ENCODE results near the gene CHMP6.

The CHMP6 gene

DNA sequence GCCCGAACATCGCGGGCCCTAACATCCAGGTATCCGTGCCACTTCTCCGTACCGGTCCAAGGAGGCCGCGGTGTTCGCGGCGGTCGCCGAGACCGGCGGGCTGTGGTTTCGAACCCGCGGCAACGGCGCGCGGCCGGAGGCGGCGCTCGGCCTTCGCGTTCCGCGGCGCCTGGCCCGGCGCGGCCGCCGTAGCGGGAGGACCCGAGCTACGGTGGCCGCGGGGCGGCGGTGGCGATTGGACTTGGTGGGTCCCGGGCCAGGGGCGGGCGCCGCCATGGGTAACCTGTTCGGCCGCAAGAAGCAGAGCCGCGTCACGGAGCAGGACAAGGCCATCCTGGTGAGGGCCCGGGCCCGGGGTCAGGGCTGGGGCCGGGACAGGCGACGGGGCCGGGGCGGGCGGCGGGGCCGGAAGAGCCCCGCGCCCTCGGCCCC, at the start of gene CHMP6:
CHMP6 (plus strand) TSS at position 197 of the 432 bp plus-strand sequence; CDS start at position 275, 78 bp downstream.
- peak; percentile 53 for DNase-seq (ENCODE audit: low spot score)

DNA sequence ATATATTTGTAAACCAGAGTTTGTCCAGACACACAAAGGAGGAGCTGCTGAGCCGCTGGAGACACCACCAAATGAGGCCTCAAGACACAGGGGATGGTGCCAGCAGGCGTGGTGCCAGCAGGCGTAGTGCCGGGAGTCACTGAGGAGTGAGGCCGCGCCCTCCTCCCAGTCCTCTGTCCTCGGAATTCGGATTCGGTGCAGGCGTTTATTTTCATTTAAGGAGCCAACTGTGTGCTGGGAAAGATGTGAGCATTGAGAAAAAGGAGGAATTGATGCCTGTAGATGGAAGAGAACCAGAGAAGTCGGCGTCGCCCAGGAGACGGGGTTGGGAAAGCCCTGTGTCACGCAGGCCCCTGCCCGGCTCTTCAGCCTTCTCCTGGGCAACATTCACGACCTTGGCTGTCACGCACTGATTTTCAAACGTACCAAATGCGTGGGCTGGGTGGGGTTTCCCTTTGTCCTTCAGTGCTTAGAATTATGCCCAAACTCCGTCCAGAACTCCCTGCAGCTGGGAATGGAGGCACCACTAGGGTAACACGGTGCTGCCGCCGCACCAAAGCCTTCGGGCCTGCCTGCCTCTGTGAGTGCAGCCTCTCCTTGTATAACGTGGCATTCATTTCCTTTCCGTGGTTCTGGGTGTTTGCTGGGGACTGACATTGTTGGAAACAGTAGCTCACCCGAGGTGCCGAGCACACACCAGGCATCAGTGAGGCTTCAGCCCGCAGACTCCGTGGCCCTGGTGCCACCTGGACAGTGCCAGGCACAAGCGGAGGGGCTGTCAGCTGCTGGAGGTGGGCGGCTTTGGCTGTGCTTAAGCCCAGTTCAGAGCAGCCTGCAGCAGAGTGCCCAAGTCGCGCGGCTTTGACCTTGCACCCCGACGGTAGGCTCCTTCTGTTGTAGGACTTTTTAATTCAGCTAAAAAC, 49.0 kb upstream of the CHMP6 start:
- peak; percentile 85 for DNase-seq (ENCODE audit: low spot score)

DNA sequence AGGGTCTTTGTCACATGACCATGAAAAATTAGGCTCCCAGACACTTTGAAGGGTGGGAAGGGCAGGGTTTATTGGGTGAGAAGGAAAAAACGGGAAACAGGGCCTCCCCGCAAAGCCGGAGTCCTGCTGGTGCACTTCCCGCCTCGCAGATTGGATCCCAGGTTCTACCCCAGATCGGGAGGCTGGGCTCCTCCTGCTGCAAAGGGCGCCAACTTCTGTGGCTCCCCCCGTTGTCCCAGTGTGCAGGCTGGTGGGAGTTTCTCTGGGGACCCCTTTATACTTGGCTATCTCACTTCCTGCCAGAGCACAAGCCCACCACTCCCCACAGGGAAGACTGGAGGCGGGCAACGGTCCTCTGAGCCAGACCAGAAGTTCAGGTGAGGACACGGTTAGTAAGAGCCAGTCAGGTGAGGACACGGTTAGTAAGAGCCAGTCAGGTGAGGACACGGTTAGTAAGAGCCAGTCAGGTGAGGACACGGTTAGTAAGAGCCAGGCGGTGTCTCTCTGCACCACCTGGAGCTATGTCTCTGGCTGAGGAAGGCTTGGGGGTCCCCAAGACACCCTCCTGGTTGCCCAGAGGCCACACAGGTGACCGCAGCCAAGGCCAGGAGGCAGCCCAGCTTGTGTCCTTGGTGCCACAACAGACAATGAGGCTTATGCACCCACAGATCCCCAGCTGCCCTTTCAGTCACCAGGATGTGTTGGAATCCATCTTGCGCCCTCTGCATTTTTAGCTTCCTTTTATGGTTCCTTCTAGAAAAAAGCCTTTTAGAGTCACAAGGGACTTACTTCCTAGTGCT, 48.1 kb upstream of the CHMP6 start:
- no peak for DNase-seq (ENCODE audit: low spot score)

DNA sequence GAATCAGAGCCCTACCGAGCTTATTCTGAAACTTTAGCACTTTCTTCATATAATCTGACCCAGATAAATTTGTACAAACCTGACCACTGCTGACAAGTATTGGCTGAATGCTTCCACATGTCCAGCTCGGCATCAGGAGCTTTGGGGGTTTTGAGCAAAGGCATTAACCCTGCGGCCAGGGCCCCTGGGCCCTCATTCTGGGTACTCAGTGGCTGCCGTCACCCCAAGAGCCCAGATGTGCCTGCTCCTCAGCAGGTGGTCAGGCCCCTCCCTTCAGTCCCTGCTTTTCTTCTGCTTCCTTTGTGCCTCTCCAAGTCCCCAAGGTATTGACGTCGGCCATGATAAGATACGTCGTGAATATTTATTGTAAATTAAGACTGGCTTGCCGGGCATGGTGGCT, 47.3 kb upstream of the CHMP6 start:
- no peak for DNase-seq (ENCODE audit: low spot score)

DNA sequence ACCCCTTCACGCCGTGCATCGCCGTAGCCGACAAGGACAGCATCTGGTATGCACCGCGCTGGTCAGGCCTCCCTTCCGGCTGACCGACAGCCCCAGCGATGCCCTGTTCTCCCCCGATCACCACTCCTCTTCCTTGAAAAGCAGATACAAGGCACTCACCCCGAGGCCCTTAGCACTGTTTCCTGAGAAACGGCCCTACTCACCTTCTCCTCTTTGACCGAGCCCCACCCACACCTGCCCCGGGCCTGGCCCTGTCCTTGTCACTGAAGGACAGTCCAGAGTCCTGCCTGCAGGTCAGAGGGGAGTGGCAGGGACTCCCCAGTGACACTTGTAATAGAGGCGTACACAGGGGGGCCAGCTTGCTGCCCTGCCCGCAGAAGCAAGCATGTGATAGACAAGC, 45.9 kb upstream of the CHMP6 start:
- no peak for DNase-seq (ENCODE audit: low spot score)

DNA sequence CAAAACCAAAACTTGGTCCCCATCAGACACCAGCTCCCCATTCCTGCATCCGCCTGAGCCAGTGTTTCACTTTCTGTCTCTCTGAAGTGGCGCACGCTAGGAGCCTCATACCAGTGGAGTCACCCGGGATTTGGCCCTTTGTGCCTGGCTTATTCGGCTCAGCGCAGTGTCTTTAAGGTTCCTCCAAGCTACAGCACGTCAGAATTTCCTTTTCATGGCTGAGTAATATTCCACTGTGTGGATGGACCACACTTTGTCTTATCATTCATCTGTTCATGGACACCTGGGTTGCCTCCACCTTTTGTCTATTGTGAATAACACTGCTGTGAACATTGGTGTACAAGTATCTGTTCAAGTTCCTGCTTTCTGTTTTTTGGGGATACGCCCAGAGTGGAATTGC, 45.2 kb upstream of the CHMP6 start:
- no peak for DNase-seq (ENCODE audit: low spot score)

DNA sequence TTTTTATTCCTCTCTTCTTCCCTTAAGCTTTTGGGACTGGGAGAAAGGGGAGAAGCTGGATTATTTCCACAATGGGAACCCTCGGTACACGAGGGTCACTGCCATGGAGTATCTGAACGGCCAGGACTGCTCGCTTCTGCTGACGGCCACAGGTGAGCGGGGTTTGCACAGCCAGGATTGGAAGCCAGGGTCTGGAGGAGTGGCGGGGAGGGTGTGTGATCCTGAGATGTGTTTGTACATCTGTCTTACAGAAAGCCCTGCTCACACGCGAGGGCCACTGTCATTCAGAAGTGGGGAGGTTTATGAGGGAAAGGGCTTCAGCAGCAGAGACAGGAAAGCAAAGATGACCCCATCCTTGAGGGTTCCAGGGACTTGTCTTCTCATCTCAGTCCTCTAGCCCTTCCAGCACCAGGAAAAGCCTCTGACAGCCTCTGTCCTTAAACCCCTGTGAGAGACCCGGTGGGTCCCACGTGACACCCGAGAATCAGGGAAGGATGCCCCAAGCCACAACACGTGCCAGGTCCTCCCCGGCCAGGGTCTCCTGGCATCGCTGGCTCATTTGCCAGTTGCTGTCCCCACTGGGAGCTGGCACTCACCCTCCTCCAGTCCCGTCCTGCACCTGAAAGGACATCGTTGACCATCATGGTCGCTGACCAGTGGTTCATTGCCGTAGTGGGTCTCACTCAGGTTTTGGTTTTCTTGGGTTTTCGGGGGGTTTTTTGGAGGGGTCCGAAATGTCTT, 44.3 kb upstream of the CHMP6 start:
- no peak for DNase-seq (ENCODE audit: low spot score)

DNA sequence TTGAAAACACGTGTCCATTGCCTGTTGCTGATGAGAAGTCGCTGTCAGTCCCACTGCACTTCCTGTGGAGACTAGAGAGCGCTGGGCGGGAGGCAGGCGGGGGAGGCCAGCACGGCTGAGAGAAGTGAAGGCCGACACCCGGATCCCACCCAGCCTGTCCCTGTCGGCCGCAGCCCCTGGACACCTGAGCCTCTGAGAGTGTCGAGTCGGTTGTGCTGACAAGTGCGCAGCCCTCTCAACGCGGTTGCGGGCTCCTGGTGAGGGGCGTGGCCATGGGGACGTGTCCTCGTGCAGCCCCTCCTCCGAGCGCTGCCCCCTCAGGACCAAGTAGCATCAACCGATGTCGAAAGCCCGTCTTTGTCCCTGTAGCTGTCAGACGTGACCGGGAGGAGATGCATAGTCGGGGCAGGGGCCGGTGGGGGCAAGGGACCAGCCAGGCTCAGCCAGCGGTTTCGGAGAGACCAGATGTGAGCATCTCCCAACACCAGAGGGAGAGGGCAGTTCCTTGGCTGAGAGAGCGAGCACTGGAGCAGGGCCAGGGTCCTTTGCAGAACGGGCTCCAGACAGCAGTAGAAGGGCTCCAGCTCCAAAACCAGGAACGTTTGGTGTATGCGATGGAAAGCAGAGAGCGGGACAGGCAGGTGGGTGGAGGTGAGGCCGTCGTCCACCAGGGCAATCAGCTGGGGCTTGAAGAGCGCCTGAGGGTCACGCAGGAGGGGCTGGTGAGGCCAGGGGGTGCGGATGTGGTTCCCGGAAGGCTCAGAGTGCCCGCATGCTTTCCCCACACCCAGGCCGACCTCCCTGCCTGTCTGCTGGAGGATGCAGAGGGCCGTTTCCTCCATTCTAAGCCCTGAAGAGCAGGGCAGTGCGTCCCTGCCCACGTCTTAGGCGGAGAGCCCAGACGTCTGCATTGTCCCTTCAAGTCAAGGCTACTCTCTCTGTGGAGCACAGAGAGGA, 43.3 kb upstream of the CHMP6 start:
- DNase-seq (ENCODE audit: low spot score) = no peak

DNA sequence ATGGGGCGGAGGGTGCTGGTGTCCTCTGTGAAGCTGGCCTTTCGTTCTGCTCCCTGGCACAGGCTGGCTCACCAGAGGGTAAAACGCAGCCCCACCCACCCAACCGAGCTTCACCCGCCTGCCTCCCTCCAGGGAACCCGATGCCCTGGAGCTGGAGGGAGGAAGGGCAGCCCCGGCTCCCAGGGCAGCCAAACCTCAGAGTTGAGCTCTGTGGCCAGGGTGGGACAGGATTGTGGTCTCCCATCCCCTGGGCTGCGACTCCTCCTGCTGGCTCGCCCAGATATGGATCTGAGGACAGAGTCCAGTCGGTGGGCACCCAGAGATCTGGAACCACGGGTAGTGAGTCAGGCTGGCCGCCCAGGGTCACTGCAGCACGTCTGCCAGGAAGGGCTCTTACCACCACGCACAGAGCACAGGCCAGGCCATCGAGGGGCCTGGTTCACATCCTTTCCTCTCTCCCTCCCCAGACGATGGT, 42.6 kb upstream of the CHMP6 start:
- no peak for DNase-seq (ENCODE audit: low spot score)

DNA sequence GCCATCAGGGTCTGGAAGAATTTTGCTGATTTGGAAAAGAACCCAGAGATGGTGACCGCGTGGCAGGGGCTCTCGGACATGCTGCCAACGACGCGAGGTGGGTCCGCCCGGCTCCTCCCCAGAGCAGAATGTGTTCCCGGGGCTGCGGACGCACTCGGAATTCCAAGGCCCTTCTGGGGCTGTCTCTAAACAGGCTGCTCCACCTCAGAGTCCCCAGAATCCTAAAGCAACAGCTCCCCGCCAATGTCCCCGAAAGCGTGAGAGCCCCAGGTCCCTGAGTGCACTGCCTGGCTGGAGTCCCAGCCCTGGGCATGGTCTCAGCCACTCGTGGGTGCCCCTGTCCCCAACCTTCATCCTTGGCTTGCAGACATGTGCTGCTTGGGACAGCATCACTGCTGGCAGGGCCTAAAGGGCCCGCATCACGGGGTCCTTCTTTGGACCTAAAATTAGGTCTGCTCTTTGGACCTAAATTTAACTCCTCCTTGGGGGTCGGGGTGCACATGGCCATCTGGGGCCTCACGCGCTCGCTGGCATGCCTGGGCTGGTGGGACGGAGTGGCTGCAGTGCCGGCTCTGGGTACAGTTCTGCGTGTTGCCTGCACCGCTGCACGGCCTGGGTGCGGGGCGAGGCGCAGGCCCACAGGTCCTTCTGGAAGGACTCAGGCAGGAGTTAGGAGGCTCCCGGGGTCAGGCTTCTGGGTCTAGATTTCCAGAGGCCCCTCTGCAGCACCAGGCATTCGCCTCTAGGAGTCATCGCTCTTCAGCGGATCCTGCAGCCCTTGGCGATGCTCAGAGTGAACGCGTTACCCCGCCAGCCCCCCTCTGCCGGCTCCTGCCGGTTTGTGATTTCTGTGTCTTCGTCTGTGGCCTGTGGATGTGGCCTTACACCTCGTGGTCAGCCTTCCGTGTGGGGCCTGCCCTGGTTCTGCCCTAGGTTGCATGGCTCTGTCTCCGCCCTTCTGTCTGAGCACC, 41.9 kb upstream of the CHMP6 start:
- no peak for DNase-seq (ENCODE audit: low spot score)

DNA sequence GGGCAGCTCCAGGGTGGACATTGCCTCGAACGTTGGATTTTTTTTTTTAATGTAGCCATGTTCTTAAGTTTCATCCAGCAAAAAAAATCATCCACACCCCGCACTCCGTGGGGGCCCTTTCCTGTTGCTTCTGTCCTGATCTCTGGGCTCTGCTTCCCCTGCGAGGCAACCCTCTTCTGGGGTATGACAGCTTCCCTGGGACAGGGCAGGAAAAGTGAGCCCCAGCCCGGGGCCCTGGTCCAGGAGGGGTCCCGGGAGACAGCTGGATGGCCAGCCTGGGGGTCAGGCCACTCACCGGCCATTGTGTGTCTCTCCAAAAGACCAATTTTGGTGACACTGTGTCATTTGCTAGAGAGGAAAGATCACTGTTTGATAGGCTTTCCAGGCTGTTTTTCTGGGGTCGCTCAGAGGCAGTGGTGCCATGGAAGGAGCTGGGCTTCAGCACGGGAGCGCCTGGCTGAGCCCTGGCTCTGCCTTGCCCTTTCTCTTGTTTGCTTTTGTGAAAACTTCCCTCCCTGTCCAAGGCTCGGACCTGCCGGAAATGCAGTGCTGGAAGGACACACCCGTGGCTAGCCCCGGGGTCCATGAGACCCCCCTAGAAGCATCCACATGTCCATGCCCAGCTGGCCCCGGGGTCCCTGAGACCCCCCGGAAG, 41.0 kb upstream of the CHMP6 start:
- DNase-seq (ENCODE audit: low spot score) = no peak

DNA sequence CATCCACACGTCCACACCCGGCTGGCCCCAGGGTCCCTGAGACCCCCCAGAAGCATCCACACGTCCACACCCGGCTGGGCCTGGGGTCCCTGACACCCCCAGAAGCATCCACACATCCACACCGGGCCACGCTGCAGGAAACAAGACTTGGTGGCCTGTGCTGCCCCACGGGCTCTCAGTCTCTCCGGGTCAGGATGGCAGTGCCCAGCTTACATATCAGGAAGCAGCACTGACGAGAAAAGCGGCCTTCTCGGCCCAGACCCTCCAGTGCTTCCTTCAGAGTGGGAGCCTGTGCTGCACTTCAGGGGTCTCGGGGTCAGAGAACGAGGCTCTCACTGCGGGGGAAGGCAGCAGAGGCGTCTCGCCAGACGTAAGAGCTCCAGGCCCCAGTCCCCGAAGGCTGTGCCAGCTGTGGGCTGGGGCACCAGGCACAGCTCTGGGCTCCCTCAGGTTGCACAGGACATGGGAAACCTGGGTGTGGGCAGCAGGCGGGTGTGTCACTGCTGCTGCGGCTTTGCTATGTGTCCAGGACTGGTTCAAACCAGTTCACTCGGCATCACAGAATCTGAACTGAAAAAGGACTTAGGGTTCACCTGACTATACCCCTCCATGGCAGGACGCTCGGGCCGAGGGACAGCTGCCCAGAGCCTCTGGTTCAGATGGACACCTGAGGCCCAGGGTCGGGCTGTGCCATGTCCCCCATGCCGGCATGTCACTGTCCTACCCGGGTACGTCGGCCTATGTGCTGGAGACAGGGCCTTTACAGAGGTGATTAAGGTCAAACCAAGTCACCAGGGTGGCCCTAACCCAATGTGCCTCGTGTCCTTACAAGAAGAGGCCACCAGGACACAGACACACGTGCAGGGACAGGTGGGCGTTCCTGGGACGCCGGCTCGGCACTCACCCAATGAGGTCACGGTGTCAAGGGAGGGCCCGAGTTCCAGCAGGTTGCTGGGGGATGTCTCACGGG, 40.2 kb upstream of the CHMP6 start:
- DNase-seq (ENCODE audit: low spot score) = no peak

DNA sequence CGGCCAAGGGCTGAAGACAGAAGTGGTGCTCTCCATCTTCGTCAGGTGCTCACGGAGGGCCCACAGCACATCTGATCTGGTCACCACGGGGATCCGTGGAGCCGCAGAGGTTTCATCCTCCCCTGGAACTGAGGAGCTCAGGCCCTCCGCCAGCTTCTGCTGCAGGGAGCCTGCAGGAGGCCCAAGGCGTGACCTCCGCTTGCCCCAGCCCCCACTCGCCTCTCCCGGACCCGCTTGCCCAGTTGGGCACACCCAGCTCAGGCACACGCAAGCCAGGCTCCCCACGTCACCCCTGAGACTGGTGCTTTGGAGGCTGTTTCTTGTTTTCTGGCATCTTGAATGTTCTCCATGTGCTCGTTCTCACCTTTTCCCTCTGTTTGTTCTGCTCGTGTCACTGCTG, 39.4 kb upstream of the CHMP6 start:
- no peak for DNase-seq (ENCODE audit: low spot score)

DNA sequence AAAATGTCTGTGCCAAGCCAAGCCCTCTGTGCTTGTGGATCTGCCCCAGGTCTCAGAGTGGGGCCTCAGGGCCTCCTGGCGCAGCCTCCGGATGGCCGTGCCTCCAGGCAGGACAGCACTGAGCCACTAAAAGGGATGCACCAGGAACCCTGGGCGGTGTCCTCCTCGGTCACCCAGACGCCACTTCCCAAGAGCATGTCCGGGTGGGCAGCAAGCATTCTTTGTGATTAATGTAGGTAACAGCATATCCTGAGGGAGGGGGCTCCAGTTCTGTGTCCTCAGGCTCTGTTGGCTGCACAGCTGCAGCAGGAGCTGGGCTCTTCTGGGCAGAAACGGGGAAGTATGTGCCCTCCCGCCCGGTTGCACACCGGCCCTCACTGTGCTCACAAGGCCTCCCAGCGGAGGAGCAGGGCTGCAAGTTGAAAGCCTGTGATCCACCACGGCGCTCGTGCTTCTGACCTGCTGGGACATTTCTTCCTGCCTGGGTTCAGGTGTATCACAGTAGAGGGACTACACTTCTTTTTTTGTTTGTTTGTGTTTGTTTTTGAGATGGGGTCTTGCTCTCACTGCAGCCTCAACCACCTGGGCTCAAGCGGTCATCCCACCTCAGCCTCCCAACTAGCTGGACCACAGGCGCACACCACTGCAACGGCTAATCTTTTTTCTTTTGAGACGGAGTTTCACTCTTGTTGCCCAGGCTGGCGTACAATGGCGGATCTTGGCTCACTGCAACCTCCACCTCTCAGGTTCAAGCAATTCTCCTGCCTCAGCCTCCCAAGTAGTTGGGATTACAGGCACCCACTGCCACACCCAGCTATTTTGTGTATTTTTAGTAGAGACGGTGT, 37.9 kb upstream of the CHMP6 start:
- no peak for DNase-seq (ENCODE audit: low spot score)

DNA sequence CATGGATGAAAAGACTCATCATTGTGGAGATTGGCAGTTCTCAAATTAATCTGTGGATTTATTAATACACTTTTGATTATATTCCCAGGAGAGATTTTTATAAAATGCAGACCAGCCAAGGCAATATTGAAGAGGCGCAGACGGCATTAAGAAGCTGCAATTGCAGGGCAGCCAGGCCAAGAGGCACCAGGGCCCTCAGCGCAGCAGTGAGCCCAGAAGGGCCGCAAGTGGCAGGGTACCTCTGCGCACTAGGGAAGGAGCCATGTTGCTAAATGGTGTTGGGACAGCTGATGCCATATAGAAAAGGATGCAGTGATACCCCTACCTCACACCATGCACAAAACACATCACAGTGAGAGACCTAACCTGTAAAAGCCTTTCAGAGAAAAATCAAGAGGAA, 36.6 kb upstream of the CHMP6 start:
- DNase-seq (ENCODE audit: low spot score) = no peak

DNA sequence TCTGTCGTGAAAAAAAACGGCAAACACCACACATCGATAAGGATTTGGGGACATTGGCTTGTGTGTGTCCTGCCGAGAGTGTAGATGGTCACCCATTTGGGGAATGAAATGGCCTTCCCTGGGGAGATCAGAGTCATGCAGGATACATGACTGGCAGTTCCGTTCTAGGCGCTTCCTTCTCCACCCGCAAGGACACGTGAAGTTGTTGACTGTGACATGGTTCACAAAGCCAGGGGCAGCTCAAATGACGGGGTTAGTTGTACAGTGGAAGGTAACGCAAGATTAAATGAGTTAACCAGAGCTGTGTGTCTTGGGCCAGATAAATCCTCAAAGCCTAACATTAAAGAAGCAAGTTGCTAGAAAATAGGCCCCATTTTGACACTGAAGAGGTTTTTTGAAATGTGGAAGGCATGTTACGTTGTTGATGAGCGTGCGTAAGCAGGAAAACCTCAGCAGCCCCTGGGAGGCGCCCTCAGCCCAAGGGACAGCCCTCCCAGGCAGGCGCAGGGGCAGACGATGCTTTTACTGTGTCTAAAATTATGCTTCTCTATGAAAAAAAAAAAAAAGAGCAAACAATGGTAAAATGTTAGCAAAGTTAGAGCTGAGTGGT, 35.9 kb upstream of the CHMP6 start:
- no peak for DNase-seq (ENCODE audit: low spot score)
